Embryonic facial prominence (tissue), 1 donor: Measurements from ENCODE around the gene SLC39A13.
A peak's percentile ranks its signal among the peaks of the same experiment; 100 is the strongest.

Experiments
- DNase-seq: peaks from one replicate; pipeline ENCODE4 v3.0.0-alpha.2; 2016; ENCODE audit errors: extremely low spot score

The SLC39A13 gene

DNA sequence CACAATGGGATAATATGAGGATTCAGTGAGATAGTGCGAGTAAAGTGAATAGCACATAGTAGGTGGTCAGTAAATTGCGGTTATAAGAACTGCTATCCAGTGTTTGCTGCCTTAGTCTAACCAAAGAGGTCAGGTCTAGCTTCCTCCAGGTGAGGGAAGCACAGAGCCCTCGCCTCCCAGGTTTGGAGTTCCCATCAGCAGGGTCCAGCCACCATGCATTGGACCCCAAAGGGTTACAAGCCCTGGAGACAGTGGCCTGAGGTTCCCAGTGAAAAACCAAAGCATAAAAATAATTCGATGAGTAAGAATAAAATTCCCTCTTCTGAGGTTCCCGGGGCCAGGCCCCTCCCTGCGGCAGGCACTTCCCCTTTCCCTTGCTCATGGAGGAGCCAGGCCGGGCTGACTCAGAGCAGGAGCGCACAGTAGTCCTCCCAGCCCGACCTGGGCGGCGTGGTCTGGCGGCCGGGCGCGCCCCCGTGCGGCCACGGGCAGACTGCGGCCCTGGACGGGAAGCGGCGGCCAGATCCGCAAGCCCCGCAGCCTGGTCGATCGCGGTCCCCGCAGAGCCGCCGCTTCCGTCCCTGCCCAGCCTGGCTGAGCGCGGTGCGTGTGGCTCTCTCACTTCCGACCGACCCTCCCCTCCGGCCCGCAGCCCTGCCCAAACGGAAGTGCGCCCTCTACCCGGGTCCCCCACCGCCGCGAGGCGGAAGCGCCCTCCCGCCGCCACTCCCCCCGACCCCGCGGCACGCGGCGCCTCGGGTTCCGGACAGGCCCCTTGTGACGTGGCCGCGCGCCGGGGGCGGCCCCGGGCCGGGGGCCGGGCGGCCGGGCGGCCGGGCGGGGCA, at the start of gene SLC39A13:
TSS of gene SLC39A13 (plus strand) at position 845 of the 845 bp plus-strand sequence. CDS start 1,505 bp downstream, outside the sequence.
- peak; percentile 85 for DNase-seq

DNA sequence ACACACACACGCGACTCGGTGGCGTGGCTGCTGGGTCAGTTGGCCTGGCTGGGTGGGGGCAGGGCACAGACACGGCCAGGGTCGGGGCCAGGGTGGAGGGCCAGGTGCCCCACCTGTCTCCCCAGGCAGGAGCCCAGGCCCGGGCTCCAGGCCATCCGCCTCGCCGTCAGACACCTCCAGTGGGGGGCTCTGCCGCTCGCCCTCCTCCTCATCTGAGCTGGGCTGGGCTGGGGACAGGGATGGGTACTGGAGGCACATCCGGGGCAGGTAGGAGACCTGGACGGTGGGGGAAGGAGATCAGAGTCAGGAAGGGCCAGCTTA, 49.7 kb upstream of the SLC39A13 start:
- no peak for DNase-seq

DNA sequence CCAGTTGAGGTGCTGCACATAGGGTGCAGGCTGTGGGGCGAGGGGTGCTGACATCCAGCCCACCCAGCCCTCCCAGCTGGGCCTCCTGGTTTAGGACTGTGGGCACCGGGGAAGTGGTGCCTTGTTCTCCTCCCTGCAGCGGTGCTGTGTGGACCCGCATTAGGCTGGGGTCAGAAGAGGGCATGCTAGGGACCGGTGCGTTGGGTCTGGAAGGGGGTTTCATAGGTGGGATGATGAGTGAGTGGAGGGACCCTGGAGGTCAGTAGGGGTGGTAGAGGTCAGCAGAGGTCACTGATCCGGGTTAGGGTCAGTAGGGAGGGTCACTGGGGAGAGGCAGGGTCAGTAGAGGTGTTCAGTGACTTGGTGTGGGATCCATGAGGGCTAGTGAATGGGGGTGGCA, 49.2 kb upstream of the SLC39A13 start:
- no peak for DNase-seq

DNA sequence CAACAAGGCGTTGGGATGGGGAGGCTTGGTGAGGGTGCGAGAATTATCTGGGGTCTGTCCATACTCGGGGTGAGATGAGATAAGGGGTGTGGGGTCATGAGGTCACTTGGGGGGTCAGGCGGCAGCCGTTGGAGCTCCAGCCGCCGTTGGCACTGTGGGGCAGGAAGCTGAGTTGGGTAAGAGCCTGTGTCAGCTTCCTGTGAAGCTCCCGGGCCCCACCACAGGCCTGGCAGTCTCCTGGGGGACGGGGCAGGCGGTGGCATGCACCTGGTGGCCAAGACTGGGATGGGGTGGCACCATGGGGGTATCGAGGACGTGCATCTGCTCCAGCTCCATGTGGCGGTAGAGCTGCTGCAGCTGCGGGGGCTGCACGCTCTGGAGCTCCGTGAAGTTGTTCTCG, 48.8 kb upstream of the SLC39A13 start:
- DNase-seq: no peak

DNA sequence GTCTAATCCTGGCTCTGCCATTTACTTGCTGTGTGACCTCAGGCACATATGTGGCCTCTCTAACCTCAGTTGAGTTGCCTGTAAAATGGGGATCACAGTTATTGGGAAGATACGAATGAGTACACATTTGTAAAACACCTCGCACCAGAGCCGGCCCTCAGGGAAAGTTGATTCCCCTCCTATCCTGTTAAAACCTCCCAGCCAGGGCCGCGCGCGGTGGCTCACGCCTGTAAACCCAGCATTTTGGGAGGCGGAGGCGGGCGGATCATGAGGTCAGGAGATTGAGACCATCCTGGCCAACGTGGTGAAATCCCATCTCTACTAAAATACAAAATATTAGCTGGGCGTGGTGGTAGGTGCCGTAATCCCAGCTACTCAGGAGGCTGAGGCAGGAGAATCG, 48.0 kb upstream of the SLC39A13 start:
- no peak for DNase-seq

DNA sequence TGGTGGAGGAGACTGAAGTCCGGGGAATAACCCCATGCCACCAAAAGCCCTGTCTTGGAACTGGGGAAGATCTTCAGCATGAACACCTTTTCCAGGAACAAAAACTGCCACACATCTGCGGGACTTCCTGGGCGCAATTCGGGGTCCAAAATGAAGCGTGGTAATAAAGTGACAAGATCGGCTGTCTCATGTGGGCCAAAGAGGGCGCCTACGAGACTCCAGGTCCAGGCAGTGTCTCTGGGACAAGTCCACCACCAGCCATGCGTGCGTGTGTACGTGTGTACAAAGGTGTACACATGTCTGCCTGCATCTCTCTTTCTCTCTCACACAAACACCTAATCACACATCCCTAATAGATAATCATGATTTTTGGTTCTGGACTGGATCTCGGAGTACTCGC, 47.0 kb upstream of the SLC39A13 start:
- DNase-seq: no peak

DNA sequence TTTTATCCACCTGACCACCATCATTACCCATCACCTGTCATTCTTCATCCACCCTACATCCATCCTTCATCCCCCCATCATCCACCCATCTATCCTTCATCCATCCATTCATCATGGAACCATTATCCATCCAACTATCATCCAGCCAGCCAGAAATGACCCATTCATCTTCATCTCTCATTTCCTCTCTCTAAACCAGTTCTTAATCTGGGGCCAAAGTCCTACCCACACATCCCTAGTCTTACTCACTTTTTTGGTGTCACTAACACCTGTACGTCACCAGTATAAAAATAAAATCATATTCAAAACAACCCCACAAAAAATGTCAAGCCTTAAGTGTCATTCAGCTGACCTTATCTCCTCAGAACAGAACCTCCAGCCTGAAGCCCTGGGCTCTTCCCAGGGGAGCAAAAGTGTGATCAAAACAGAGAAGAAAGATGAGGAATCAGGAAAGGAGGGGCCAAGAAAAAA, 42.3 kb upstream of the SLC39A13 start:
- DNase-seq: no peak

DNA sequence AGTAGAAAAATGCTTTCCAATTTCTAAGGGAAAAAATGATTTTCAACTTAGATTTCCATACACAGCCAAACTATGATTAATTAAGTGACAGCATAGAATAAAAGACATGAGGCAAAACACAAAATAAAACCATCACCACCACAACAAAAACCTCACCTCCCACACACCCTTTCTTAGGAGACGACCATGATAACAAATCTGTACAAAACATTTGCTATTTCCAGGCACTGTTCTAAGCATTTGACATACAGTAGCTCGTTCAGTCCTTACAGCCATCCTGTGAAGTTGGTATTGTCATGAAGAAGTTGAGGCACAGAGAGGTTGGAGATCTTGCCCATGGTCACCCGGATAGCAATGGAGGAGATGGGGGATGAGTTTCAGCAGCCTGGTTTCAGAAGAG, 38.7 kb upstream of the SLC39A13 start:
- DNase-seq: no peak

DNA sequence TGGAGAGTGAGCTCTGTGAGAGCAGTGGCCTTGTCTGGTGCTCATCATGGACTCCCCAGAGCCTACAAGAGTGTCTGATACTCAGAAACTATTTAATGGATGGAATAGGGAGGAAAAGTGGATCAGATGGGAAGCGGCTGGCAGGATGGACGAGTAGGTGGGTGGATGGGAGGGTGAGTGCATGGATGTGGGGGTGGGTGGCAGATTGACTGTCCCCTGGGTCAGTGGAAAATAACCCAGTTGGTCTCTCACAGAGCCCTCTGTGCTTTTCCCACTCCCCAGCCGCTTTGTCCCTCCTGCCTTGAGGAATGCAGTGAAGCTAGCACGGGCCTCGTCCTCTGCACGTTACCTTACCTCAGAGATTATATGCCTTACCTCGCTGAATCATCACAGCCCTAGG, 36.0 kb upstream of the SLC39A13 start:
- DNase-seq: no peak

DNA sequence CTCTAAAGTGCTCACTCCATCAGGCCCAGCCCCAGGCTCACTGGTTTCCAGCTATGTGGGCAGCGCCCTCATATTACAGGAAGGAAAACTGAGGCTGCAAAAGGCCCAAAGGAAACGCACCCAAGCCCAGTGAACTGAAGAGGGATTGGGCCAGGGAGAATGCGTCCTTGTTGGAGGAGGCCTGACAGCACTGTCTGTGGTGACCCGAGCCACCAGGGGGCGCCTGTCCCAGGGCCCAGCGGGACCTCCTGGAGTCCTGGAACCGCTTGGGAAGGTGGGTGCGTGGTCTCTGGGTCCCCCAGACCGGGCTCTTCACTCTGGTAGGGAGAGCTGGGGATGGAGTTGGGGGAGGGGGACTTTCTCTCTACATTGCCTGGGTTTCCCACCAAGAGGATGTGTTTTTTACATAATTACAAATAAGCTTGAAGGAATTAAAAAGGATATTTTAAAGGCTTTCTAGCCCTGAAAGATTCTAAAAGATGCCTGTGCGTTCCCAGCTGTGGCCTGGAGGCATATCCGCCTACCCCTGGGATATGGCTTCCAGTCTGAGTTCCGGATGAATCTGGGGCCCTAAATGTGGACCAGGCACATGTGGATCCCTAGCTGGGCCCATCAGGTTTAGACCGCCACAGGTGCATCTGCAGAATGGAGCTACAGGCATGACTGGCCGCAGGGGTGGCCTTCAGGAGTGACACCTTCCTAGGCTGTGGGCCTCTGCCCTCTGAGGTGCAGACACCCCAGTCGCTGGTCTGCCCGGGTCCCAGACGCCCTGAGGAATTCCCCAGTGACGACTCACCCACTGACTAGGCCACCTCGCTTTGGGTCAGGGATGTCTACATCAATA, 34.3 kb upstream of the SLC39A13 start:
- DNase-seq: no peak

DNA sequence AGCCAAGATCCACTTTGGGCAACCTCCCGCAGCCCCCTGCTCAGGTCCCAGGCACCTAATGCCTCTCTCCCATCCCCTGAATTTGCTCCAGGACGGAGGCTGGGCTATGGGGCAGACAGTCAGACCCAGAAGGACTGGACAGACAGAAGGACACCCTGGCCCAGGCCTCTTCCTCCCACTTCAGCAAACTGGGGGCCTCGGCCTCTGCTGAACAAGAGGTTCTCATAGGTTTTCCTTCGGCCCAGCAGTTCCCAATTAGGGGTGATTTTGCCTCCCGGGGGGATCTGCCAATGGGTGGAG, 33.7 kb upstream of the SLC39A13 start:
- DNase-seq: no peak

DNA sequence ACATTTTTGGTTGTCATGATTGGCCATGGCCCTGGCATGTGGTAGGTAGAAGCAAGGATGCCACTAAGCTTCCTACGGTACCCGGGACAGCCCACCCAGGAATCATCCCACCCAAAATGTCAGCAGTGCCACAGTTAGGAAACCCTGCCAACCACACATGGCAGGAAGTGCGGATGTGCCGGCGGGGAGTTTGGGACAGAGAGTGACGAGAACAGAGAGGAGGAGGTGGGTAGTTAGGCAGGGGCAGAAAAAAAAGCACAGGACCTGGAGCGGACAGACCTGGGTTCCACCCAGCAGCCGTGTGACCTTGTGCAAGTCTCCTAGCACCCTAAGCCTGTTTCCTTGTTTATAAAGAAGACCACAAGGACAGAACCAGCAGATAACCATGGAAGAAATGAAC, 33.4 kb upstream of the SLC39A13 start:
- no peak for DNase-seq

DNA sequence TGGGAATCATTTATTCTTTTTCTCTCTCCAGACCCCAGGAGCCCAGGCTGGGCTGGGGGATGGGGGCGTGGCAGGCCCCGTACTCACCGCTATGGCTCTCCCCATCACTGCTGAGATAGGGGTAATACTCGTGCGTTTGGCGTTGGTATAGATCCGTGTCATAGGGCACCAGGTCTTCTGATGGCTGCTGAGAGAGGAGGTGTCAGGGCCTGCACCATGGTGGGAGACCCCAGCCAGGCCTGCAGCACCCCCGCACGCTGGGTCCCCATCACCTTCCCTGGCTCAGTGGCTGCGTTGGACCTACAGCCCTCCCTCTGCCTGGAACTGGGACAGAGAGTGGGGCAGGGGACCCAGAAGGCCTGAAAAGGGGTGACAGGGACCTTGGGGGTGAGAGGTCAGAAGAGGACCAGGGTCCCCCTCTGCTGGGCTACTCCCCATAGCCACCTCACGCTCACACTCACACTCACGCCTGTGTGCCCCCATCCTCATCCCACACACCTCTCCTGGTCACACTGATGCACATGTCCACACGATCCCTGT, 32.8 kb upstream of the SLC39A13 start:
- DNase-seq: no peak

DNA sequence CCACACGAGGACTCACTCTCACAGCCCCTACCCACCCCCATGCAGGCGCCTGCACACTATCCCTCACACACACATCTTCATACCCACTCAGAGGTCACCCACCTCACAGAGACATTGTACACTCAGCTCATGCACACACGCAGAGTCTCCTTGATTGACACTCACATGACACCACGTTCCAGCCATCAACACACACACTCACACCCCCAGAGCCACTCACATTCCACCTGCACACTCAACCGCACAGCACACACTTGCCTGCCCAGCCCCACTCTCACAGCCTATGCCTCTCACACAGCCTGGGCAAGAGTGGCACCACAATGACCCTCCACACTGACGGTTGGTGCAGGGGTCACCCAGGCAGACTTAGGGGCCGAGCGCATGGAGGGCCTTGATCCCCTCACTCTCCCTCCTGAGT, 32.3 kb upstream of the SLC39A13 start:
- no peak for DNase-seq

DNA sequence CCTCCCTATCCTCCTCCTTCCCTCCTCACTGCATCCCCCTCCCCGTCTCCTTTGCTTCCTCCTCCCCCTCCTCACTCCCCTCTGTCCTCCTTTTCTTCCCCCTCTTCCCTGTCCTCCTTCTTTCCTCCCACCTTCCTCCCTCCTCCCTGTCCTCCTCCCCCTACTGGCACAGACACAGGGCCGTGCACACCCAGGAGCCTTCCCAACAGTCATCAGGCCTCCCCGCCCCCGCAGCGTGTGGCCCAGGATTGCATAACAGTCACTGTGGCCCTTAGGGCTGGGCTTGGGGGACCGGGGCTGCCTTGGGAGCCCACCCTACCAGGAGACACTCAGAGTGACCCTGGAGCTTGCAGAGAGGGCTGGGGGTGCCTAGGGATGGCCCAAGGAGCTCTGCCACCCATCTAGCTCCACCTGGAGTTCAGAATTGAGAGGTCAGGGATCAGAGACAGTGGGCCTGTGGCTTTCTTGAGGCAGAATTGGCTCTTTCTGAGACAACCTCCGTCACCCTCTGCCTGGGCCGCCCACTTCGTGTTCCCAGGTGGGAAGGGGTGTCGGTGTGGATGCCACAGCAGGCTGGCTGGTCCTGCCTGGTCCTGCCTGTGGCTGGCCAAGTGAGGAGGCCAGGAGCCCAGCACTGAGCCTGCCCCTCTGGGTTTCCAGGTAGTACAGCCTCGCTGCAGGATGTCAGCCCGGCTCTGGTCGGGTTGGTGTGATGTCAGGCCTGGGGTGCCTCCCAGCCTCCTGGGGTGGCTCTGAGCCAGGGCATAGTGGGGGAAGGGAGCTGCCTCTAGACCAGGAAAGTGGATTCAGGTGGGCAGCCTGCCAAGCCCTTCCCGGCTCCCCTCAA, 31.6 kb upstream of the SLC39A13 start:
- no peak for DNase-seq

DNA sequence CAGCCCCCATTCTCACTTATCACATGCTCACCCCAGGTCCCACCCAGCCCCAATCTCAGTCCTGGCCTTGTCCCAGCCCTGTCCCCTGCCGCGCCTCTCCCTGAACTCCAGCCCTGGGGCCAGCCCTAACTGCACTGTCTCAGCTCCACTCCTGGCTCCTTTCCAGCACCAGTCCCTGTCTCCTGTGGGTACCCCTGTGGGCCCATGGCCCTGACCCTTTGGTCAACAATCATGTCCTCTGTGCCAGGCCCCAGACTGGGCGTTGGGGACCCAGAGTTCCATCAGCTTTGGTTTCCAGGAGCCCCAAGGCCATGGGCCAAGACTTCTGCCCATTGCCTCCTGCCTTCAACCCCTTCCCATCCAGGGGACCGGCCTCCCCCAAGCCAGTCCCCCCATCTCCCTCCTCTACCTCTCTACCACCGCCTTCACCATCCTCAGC, 30.8 kb upstream of the SLC39A13 start:
- DNase-seq: no peak

DNA sequence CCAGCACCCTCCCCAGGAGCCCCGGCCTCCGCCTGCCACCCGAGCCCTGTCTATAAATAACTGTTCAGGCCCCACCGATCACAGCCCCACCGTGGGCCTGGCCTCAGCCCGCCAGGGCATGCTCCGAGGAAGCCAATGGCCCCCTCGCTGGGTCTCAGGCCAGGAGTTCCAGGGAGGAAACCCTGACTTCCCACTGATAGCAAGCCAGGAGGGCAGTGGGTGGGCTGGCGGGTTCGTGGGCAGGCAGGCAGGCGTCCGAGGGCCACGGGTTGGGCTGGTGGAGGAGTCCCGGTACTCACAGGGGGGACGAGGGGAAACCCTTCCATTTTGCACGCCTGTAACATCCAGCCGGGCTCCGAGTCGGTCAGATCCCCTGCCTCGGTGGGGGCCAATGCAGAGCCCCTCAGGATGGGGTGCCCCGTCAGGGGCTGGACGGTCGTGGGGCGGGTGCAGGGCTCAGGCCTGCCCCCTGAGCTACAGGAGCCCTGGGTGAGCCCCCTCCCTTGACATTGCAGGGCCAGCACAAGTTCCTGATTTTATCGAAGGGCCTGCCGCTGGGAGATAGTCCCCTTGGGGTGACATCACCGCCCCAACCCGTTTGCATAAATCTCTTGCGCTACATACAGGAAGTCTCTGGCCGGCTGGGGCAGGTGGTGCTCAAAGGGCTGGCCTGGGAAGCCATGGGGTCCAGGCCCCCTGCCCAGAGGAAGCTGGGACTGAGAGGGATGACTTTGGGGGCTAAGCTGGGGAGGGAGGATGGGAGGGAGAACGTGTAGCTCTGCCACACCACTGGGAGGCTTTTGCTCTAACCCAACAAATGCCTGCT, 30.2 kb upstream of the SLC39A13 start, which contains the start of gene SPI1:
TSS of gene SPI1 (minus strand) at position 538 of the 826 bp plus-strand sequence. CDS start at position 344, 194 bp downstream.
- no peak for DNase-seq

DNA sequence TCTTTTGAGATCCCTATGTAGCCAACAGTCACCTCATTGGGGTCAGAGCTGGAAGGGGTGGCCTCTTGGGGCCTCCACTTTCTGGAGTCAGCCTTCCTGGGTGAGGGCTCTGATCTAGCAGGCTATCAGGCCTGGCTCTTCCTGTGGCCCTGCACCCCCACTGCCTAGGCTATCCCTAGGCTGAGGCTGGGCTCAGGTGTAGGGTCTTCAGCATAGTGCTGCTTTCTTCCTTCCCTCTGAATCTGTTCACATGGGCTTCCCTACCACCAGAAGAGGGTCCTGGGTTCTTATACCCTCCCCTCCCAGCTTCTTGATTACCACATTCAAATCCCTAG, 29.6 kb upstream of the SLC39A13 start:
- DNase-seq: no peak

DNA sequence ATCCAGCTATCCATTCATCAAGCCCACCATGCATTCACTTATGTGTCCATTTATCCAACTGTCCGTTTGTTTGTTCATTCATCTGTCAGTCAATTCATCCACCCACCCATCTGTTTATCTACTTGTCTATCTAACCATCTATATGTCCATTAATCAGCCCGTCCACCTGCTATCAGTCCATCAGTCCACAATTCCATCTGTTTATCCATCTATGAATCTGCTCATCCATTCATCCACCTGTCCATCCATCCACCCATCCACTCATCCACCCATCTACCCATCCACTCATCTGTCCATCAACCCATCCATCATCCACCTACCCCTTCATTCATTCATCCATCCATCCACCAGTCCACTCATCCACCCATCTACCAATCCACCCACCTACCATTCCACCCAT, 29.1 kb upstream of the SLC39A13 start:
- DNase-seq: no peak

DNA sequence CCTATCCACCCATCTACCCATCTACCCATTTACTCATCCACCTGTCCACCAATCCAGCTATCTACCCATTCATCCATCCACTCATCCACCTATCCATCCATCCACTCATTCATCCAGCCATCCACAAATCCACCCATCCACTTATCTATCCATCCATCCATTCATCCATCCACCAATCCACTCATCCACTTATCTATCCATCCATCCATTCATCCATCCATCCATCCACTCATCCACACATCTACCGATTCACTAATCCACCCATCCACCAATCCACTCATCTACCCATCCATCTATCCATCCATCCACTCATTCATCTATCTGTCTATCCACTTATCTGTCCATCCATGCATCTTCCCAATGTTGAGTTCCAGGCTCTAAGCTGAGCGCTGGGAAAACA, 28.3 kb upstream of the SLC39A13 start:
- no peak for DNase-seq

DNA sequence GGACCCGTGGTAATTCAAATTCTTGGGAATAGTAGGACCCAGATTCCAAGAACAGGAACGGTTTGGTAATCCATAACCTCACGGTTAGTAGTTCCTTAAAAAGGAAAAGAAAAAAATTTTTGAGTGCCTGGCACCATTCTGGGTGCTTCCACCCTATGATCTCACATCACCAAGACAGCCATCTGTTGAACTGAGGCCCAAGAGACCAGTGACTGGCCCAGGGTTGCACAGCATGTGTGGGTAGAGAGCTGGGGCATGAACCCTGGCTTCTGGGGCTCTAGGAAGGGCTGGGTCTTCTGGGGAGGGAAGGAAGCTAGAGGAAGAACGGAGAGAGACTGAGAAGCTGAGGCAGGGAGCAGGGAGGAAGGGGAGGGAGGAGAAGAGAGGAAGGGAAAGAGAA, 25.3 kb upstream of the SLC39A13 start:
- no peak for DNase-seq
